ENCODE measurements around the gene GLRA2. TPM values are rescaled to one million over a fixed set of nuclear protein-coding genes. Genes with fewer than 3 reads are reported as not detected.

Gene GLRA2
- total RNA-seq, 4 donors from 2014 or later = not detected

DNA sequence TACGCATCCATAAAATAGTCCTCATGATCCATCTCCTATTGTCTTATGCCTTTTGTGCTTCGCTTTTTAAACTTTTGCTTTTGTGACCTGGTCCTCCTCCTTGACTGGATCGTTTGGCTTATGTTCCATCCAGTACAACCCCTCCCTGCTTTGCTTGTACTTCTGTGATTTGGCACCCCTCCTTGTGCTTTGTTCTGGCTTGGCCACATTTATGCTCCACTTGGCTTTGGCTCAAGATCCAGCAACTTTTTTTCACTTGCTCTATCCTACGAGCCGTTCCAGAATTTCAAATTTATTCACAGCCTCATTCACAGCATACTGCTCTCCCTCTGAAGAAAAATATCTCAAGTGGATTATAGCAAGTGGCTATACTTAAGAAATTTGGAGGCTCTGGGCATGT lies 28.0 kb upstream of the GLRA2 start:
- intact Hi-C loops (cut with DNase I; ENCODE audit: low total_unique reads) = no loop called here
- no peak for TF ChIP-seq POLR2A (IDR thresholded peaks at IDR 0.05)
- TF ChIP-seq, protein P1, sequence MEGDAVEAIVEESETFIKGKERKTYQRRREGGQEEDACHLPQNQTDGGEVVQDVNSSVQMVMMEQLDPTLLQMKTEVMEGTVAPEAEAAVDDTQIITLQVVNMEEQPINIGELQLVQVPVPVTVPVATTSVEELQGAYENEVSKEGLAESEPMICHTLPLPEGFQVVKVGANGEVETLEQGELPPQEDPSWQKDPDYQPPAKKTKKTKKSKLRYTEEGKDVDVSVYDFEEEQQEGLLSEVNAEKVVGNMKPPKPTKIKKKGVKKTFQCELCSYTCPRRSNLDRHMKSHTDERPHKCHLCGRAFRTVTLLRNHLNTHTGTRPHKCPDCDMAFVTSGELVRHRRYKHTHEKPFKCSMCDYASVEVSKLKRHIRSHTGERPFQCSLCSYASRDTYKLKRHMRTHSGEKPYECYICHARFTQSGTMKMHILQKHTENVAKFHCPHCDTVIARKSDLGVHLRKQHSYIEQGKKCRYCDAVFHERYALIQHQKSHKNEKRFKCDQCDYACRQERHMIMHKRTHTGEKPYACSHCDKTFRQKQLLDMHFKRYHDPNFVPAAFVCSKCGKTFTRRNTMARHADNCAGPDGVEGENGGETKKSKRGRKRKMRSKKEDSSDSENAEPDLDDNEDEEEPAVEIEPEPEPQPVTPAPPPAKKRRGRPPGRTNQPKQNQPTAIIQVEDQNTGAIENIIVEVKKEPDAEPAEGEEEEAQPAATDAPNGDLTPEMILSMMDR (IDR thresholded peaks at IDR 0.05) = no peak
- 19 to 55% methylated on average over 5 of the region's 5 CpGs for WGBS, 2 donors
- no peak overlapping the region for H3K4me3 ChIP-seq (ENCODE audit: low read depth, poor library complexity, severe bottlenecking)
- no peak for DNase-seq (ENCODE audit: low spot score in 2 of 2)

DNA sequence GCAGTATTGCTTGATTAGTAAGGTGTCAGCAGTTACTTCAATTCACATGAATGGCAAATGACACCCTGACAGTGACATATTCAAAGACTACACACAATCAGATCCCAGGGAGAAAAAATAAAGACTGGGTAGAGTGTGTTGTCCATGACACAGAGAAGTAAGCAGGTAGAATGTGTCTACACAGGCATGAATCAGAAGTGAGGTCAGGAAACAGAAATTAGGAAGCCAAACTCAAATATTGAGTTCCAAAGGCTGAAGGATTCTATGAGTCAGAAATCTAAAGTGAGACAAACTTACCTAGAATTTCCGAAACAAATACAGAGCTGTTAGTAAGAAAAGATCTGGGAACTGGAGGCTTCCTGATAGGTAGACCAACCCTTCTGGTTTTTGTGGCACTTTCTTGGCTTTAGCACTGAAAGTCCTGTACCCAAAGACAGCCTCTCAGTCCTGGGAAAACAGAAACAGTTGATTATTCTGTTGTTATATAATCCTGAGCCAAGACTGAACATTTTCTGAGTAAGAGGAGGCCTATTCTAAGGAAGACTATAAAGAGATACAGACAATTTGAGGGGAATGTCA lies 24.3 kb upstream of the GLRA2 start:
- no peak overlapping the region for H3K4me3 ChIP-seq (ENCODE audit: low read depth, poor library complexity, severe bottlenecking)
- TF ChIP-seq POLR2A (IDR thresholded peaks at IDR 0.05) = no peak
- TF ChIP-seq, protein P1 (IDR thresholded peaks at IDR 0.05) = no peak
- no peak for DNase-seq (ENCODE audit: low spot score in 2 of 2)
- WGBS, 2 donors = 44 to 64% methylated on average over 1 of the region's 1 CpG
- intact Hi-C loops (cut with DNase I; ENCODE audit: low total_unique reads) = no loop called here

DNA sequence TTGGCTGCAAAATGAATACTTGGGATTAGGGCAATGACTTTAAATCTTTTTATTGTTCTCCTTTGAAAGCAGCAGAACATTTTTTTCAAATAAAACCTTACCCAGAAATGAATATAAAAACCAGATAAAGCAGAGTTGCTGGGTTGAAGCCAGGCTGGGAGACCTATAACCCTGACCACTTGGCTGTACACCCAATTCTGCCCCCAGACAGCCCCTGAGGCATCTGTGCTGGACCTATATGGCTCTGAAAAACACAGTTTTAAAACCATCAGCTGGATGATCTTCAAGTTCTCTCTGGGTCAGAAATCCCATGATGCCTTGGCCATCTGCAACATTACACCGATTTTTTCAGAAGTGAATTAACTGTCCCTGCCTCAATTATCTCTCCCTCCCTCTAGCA lies 23.7 kb upstream of the GLRA2 start:
- intact Hi-C loops (cut with DNase I; ENCODE audit: low total_unique reads) = no loop called here
- TF ChIP-seq, protein P1 (IDR thresholded peaks at IDR 0.05) = no peak
- TF ChIP-seq POLR2A (IDR thresholded peaks at IDR 0.05) = no peak
- WGBS, 2 donors = 66 to 90% methylated on average over 1 of the region's 1 CpG
- H3K4me3 ChIP-seq (ENCODE audit: low read depth, poor library complexity, severe bottlenecking) = no peak overlapping the region
- no peak for DNase-seq (ENCODE audit: low spot score in 2 of 2)

DNA sequence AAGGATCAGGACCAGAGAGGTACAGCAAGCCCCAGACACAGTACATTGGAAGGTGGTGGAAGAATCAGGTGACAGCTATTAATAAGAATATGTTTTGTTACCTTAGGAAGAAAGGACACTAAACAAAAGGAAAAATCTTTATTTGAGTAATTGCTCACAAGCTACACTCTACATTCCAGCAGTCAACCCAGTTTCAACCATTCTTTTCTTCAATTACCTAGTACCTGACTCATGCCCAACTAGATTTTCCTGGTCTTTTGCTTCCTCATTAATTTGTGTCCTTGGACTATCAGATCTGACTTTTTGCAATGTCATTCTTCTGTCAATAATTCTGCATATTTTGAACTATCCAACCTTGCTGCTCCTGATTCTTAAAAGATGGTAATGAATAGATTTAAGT lies 22.5 kb upstream of the GLRA2 start:
- no peak for DNase-seq (ENCODE audit: low spot score in 2 of 2)
- no peak overlapping the region for H3K4me3 ChIP-seq (ENCODE audit: low read depth, poor library complexity, severe bottlenecking)
- TF ChIP-seq, protein P1 (IDR thresholded peaks at IDR 0.05) = no peak
- TF ChIP-seq POLR2A (IDR thresholded peaks at IDR 0.05) = no peak
- intact Hi-C loops (cut with DNase I; ENCODE audit: low total_unique reads) = no loop called here

DNA sequence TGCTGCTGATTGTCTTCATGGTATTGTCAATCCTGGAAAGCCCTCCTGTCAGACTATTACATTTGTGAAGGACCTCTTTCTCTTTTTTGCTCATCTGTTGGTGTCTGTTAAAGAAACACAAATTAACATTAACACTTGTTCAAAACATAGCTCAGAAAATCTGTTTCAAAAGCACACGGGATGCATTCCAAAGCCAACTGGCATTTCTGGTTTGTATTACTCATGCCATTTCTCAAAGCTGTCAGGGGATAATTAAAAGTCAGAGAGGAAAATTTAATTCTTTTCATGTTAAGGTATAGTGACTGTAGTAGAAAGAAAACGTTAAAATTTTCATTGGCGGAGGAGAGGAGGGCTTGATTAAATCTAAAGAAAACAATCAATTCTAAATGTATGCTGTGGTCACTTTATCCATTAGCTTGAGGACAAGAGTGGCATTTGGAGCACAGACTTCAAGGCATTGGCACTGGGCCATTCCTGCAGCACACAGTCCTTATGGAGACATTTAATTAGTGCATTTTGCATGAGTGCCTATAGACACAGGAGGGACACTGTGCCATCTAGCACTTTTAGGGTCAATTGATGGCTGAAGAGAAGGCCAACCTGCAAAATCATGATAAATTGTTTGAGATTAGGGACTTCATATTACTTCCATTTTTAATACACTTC lies 21.2 kb upstream of the GLRA2 start:
- intact Hi-C loops (cut with DNase I; ENCODE audit: low total_unique reads) = no loop called here
- TF ChIP-seq, protein P1 (IDR thresholded peaks at IDR 0.05) = no peak
- TF ChIP-seq POLR2A (IDR thresholded peaks at IDR 0.05) = no peak
- H3K4me3 ChIP-seq (ENCODE audit: low read depth, poor library complexity, severe bottlenecking) = no peak overlapping the region
- 18 to 56% methylated on average over 3 of the region's 3 CpGs for WGBS, 2 donors
- DNase-seq (ENCODE audit: low spot score in 2 of 2) = no peak

All from lower leg skin (tissue), 4 donors.